Measurements from ENCODE around the gene TTLL13.

- TF ChIP-seq CTCF (IDR thresholded peaks at IDR 0.05) (no peak), POLR2A (IDR thresholded peaks at IDR 0.05) (no peak)
Observed at GRCh38 chr15:90268415-90268814, 19.1 kb downstream of the TTLL13 start.

Data from lower leg skin (tissue), 3 donors.